ENCODE measurements around the gene MEGF9.

DNA sequence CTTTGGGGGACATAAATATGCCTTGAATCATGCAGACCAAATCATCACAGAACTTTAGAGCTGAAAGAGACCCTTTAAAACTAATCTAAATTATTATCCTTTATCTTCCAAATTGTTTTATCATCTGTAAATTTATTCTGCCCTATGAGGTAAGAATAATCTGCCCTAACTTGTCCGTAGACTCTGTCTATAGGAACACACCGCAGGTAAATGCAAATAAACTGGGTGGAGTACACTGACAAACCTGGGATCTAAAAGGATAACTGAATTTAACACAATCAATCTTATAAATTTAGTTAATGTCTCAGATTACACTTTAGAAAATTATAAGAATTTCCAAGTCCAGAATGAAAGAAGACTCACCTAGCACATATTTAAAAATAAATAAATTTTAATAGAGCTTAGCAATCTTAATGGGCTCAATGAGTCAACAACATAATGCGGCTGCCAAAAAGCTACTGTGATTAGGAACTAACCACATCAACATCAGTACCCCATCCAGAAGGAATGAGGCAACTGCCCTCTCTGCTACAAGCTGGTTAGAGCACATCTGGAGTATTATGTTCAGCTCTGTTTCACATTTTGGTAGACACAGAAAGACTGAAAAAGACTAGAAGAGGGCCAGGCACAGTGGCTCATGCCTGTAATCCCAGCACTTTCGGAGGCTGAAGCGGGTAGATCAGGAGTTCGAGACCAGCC is 5.6 kb downstream of the MEGF9 start:
- TF ChIP-seq, protein P1, sequence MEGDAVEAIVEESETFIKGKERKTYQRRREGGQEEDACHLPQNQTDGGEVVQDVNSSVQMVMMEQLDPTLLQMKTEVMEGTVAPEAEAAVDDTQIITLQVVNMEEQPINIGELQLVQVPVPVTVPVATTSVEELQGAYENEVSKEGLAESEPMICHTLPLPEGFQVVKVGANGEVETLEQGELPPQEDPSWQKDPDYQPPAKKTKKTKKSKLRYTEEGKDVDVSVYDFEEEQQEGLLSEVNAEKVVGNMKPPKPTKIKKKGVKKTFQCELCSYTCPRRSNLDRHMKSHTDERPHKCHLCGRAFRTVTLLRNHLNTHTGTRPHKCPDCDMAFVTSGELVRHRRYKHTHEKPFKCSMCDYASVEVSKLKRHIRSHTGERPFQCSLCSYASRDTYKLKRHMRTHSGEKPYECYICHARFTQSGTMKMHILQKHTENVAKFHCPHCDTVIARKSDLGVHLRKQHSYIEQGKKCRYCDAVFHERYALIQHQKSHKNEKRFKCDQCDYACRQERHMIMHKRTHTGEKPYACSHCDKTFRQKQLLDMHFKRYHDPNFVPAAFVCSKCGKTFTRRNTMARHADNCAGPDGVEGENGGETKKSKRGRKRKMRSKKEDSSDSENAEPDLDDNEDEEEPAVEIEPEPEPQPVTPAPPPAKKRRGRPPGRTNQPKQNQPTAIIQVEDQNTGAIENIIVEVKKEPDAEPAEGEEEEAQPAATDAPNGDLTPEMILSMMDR (conservative IDR thresholded peaks at IDR 0.05; ENCODE audit: low read depth, low read length): no peak
- TF ChIP-seq EZH2 (IDR thresholded peaks at IDR 0.05; ENCODE audit: borderline replicate concordance, low read depth, low read length, poor library complexity, severe bottlenecking): no peak
